ENCODE data around the gene WBP2NL. TPM values are rescaled to one million over a fixed set of nuclear protein-coding genes. Genes with fewer than 3 reads are reported as not detected.

Gene WBP2NL
- total and polyA plus RNA-seq, 8 donors = 1.6 to 5.2 (median 3.0) TPM

GRCh38 chr22:42000466-42000865 is 1.9 kb downstream of the WBP2NL start:
- no peaks in the 10 kb centered on the region for H3K27me3 ChIP-seq
- no peak overlapping the region for H3K27ac ChIP-seq
- intact Hi-C loops (cut with DNase I) = no loop called here
- no peak for TF ChIP-seq CTCF (IDR thresholded peaks at IDR 0.05)
- DNase-seq (no peak), ATAC-seq (no peak)
- H3K4me1 ChIP-seq = peaks cover 0 to 8% of the 10 kb centered on the region in 2 donors
- peaks cover 0 to 7% of the 10 kb centered on the region in 2 donors for H3K36me3 ChIP-seq
- H3K9me3 ChIP-seq = no peaks in the 10 kb centered on the region
- no peak overlapping the region for H3K4me3 ChIP-seq

- peaks cover 0 to 7% of the 10 kb centered on the region in 2 donors for H3K36me3 ChIP-seq
- H3K4me3 ChIP-seq = no peak overlapping the region
- peaks cover 0 to 8% of the 10 kb centered on the region in 2 donors for H3K4me1 ChIP-seq
- ATAC-seq (no peak), DNase-seq (no peak)
- no peaks in the 10 kb centered on the region for H3K9me3 ChIP-seq
- H3K27ac ChIP-seq = no peak overlapping the region
- H3K27me3 ChIP-seq = no peaks in the 10 kb centered on the region
- TF ChIP-seq CTCF (IDR thresholded peaks at IDR 0.05) = no peak
- intact Hi-C loops (cut with DNase I) = no loop called here
Observed at GRCh38 chr22:42001121-42001520, 2.5 kb downstream of the WBP2NL start.

DNA sequence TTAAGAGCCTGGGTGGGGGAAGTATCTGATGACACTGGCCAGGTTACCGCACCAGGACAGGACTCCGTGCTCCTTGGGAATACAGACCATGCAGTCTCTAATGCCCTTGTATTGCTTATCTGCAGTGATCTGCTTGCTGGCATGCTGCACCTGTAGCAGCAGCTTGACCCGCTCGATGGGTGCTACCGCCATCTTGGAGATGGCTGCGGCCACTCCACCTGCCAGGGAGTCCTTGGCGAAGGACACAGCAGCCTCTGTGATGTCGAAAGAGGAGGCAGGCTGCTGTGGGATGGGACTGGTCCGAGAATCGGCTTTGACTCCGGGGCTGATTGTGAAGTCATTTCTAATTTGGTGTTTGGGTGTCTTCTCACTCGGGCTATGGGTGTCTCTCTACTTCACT is 3.1 kb downstream of the WBP2NL start:
- H3K36me3 ChIP-seq = peaks cover 0 to 7% of the 10 kb centered on the region in 2 donors
- intact Hi-C loops (cut with DNase I) = no loop called here
- ATAC-seq (no peak), DNase-seq (no peak)
- peaks cover 0 to 8% of the 10 kb centered on the region in 2 donors for H3K4me1 ChIP-seq
- no peaks in the 10 kb centered on the region for H3K9me3 ChIP-seq
- TF ChIP-seq CTCF (IDR thresholded peaks at IDR 0.05) = no peak
- no peak overlapping the region for H3K4me3 ChIP-seq
- no peak overlapping the region for H3K27ac ChIP-seq
- H3K27me3 ChIP-seq = no peaks in the 10 kb centered on the region

- Histone ChIP-seq H3K4me1 (no peaks in the 10 kb centered on the region), H3K4me3 (no peak overlapping the region), H3K36me3 (no peaks in the 10 kb centered on the region), H3K27me3 (no peaks in the 10 kb centered on the region), H3K9me3 (peaks cover 0 to 25% of the 10 kb centered on the region in 2 donors), H3K27ac (no peak overlapping the region)
- no peak for ATAC-seq
- DNase-seq = no peak
- intact Hi-C loops (cut with DNase I) = no loop called here
- no peak for TF ChIP-seq CTCF (IDR thresholded peaks at IDR 0.05)
Observed at GRCh38 chr22:42007922-42008321, 9.3 kb downstream of the WBP2NL start.

DNA sequence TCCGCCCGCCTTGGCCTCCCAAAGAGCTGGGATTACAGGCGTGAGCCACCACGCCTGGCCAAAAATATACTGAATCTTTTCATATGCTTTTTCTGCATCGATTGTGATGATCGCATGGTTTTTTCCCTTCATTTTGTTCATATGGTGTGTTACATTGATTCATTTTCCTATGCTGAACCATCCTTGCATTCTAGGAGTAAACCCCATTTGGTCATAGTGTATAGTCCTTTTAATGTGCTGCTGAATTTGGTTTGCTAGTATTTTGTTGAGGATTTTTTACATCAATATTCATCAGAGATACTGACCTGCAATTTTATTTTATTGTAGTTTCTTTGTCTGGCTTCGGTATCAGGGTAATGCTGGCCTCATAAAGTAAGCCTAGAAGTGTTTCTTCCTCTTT is 12.2 kb downstream of the WBP2NL start:
- Histone ChIP-seq H3K9me3 (peaks cover 0 to 25% of the 10 kb centered on the region in 2 donors), H3K27ac (no peak overlapping the region), H3K4me1 (no peaks in the 10 kb centered on the region), H3K4me3 (no peak overlapping the region), H3K36me3 (no peaks in the 10 kb centered on the region), H3K27me3 (no peaks in the 10 kb centered on the region)
- no peak for TF ChIP-seq CTCF (IDR thresholded peaks at IDR 0.05)
- no peak for ATAC-seq
- DNase-seq = no peak
- intact Hi-C loops (cut with DNase I) = no loop called here

Data from left lung (tissue), 10 donors.